HG03108 (cell line): ENCODE measurements around the gene GBGT1.

Experiments used
- ATAC-seq: cut with Tn5 transposase; IDR thresholded peaks from one replicate; pipeline ENCODE4 v1.9.1; 2021; ENCODE audit warnings: moderate library complexity; ENCODE audit not compliant: unreplicated experiment

The GBGT1 gene

DNA sequence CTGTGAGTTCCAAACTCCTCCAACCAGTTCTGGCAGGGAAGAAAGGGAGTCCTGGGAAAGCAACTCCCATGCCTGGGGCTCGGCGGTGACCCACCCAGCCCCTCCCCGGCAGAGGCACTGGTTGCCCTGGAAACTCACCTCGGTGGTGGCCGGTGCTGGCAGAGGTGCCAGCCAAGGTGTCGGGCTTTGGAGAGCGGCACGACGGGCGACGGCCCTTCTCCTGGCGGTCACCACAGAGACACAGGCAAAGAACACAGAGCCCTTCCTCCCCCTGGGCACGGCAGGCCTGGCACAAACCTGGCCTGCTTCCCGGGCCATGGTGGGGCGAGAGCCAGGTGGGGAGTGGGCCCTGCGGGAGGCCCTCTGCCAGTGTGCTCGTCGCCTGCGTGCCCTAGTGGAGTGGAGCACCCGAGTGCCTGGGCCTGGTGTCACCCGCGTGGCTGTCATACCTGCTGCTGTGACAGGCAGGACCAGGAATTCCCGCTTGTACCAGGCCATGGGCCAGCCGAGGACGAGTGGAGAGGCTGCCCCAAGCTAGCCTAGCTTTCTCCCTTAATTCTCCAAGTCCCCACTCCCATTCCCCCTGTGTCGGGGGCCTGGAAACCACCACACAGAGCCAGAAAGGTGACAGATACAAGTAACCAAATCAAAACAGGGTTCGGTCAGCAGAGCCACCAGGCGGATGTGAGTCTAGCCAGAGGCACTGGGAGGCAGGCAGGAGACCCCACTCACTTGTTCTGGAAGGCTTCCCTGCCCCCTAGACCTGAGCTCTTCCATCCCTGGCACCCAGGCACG is 34.5 kb downstream of the GBGT1 start:
- no peak for ATAC-seq

DNA sequence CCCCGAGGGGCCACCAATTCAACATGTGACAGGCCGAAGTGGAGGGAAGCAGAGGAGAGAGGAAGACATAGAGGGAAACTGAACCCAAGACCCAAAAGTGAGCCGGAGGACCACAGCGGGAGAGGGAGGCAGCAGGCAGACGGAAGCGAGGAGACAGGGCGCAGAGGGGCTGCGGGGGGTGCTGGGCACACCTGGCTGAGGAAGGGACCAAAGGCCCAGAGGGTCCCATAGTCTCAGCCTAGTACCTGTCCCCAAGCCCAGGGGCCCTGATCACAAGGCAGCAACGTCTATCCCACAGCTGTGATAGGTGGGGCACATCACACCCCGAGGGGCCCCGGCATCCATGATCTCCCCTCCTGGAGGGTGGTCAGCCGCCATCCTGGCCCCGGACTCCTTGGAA is 35.6 kb downstream of the GBGT1 start:
- no peak for ATAC-seq

DNA sequence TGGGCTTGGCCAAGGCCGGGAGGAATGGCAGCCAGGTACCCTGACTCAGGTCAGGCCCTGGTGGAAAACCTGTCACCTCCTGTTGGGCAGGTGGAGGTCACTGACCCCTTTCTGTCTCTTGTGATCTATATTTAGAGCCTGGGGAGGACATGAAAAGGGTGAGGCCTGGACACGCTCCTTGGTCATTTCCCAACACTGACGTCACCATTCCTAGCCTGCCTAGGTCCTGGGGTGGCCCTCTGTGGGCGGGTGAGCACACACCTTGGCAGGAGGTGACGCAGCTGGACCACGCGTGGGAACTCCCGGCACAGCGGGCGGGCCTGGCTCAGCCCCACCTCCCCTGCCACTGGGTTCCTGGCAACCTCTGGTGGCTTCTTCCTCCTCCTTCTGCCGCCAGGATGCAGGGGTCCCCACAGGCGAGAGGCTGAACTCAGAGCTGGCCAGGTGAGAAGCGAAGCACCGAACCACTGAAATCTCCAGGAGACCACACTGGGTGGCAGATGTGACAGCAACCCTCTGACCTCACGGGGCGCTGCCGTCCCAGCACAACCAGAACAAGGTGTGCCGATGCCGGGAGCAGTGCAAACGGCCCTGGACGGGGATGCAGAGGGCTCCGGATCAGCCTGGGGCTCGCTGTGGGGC is 36.3 kb downstream of the GBGT1 start:
- no peak for ATAC-seq

DNA sequence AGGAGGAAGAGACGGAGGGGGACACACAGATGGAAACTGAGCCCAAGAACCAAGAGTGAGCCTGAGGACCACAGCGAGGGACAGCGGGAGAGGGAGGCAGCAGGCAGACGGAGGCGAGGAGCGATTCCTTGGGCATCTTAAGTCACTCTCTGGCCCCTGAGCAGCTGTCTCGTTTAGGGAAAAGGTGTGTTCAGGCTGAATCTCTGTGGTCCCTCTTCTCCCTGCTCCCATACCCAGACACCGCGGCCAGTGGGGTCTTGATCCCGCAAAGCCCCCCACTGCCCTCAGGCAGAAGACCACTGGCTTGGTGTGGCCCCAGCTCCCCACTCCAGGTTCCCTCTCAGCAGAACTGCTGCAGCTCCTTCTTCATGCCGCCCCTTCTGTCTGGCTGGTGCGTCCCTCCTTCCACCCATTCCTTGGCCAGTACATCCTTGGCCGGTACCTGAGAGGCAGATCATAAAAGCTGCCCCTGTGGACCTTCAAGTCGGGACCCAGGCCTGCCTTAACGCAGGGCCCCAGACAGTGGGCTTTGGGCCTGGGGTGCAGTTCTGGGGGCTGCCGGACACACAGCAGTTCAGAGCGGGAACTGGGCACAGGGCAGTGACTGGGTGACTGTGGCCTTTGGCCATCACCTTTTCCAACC is 36.9 kb downstream of the GBGT1 start:
- ATAC-seq = no peak

DNA sequence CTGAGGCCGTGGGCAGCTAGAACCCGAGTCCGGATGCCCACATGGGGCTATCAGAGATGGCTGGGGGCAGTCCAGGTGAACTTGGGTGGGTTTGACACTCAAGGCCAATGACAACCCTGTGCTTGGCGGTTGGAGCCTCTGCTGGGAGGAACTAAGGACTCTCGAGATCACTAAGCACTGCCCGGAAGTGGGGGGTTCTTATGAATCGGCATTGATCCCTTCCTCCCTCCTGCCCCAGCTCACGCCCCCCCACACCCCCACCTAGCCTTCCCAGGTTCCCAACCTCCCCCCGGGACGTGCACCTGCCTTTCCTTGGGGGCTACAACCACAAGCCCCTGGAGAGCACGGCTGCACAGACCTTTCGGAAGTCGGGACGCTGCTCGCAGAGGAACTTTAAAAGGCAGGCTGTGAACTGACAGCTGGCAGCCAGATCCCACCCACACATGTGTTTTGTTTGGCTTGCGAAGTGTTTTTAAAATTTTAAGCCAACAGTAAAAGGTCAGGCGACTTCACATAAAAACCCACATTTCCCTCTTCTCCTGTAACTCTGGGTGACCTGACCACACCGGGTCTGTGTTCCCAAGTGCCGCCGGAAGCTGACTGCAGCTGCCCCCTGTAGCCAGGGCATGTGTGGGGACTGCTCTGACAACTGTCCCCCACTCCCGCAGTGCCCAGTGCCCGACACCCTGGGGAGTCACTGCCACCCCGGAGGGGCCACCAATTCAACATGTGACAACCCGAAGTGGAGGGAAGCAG is 37.6 kb downstream of the GBGT1 start:
- ATAC-seq = no peak

DNA sequence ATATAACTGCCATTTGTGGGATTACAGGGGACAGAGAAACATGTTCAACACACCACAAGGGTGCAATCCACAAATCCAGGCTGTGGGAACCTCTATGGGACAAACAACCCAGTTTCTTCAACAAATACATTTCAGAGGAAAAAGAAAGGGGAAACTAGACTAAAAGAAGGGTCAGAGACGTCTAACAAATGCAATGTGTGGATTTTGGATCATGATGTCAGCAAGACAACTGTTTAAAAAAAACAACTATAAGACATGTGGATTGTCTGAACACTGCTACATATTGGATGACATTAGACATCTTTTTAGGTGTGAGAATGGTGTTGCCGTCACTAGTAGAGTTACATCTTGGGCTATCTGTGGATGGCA is 38.8 kb downstream of the GBGT1 start:
- ATAC-seq = no peak

DNA sequence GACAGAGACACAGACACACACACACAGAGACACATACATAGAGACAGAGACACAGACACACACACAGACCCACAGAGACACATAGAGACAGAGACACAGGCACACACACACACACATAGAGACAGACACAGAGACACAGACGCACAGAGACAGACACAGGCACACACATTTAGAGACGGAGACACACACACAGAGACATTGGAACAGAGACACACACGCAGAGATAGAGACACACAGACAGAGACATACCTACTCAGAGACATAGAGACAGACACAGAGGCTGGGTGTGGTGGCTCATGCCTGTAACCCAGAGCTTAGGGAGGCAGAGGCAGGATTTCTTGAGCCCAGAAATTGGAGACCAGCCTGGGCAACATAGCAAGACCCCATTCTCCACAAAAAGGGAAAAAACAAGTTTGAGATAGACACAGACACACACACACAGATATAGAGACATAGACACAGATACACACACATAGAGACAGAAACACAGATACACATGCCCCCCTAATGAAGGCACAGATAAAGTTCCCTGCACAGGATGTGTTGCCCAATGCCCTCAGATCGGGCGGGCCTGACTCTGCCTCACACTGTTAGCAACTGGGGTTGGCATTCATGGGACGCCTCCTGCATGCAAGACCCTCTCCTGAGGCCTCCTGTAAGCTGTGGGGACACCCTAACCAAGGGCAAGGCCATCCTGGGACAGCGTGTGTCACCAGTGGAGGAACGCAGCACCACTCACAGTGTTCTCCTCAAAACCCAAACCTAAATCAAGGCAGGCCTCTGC is 39.4 kb downstream of the GBGT1 start:
- ATAC-seq = no peak

DNA sequence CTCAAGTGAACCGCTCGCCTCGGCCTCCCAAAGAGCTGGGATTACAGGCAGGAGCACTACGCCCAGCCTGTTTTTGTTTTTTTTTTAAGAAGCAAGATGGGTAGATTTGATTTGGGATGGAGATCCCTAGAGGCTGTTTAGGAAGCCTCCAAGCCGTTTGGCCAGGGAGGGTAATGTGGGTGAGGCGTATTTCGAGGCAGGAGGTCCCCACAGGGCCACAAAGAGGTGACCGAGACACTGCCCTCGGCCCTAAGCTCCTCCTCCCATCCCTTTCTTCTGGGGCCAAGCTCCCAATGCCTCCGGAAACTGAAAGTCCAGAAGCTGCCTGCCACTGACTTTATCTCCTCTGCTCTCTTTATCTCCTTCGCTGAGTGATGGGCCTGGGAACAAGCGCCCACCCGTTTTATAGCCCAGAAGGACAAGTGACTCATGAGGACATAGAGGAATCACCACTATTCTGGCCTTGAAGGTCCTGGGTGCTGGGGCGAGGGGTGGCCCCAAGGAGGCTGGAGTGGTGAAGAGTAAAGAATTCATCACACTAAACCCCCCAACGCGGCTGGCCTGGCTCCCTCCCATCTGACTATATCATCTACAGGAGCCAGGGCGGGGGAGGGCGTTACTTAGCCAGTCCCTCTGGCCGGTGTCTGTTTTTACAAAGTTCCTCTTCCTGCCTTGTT is 40.6 kb downstream of the GBGT1 start:
- no peak for ATAC-seq

DNA sequence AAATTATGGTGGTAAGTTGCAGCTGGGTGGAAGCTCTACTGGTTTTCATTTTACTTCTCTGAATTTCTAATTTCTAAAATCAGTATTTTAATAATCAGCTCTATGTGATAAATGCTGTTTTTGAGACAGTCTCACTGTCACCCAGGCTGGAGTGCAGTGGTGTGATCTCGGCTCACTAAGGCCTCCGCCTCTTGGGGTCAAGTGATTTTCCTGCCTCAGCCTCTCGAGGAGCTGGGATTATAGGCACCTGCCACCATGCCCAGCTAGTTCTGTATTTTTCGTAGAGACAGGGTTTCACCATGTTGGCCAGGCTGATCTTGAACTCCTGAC is 41.1 kb downstream of the GBGT1 start:
- no peak for ATAC-seq

DNA sequence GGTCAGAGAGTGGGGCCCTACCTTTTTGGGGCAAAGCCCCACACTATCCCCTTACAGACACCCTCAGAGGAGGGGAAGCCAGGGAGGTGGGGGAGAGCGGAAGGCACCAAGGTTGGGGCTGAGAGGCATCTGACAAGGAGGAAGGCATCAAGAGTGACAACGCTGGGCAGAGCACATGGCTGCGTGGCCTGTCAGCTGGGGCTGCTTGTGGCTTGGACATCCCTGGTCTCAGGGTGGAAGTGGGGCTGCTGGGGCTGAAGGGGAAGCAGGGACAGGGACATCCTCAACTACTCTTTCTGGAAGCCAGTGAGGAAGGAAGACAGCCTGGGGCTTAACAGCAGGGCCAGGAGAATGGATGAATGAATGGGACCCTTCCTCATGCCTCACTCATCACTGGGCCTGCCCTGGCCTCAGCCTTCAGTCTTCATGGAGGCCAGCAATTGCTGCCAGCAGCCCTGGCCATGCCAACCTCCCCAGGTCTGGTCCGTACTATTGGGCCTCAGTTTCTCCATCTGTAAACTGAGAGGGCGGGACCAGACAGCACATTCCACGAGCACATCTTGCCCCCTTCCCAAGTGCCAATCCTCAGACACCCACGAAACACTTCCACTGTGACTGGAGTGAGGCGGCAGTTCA is 41.7 kb downstream of the GBGT1 start:
- no peak for ATAC-seq

DNA sequence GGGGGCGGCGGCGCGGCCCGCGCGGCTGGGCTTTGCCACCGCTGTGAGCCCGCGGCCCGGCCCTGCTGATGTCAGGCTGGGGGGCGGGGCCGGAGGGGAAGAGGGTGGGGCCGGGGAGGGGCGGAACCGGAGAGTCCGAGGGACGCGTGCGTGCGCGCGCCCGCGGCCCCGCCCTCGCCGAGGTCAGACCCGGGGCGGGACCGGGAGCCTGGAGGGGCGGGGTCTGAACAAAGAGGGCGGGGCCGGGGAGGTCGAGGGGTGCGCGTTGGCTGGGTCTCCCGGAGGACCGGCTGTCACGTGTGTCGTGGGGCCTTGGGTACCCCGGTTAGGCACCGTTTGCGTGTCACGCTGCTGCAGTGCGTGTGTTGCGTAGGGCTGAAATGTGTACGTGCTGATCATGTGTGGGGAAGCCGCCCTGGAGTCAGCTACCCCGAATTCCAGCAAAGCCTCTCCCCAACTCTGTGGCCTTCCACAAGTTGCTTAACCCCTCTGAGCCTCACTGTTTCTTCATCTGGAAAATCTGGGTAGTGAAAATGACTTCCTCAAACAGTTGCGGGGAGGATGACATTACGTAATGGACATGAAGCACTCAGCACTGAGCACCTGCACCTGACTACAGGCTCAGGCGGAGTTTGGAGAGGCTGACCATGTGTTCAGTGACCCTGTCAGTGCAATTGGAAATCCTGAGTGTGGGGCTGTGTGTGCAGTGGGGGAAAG is 42.4 kb downstream of the GBGT1 start, which contains the start of gene RALGDS:
TSS of gene RALGDS (minus strand) at position 43 of the 717 bp plus-strand sequence. CDS start 86 bp downstream, outside the sequence.
- ATAC-seq = peak; percentile 68

DNA sequence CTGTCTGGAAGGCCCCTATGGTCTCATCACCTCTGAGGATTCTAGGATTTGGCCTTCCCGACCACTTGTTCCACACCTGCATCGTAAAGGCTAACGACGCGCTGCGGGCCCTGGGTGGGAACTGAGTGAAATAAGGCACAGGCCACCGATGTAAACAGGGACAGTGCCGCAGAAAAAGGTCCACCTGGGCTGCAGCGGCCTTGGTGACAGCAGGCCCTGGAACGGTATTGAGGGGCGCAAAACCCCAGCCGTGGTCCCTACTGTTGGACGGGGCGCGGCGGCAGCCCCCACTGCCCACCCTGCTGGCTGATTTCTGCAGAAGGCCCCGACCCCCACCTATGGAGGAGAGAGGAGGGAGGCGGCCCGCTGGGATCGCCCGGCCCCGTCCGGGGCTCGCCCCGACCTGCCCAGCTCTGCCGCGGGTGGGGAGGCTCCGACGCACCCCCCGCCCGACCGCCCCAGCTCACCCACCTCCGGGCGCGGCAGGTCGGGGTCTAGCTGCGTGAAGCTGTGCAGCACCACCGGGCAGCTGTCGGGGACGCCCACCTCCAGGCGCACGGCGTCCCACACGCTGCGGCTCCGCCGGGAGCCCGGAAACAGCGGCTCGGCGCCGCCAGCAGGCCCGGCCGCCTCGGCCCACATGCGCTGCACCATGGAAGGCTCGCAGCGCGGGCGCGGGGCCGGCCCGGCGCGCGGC is 43.1 kb downstream of the GBGT1 start:
- peak; percentile 12 for ATAC-seq

DNA sequence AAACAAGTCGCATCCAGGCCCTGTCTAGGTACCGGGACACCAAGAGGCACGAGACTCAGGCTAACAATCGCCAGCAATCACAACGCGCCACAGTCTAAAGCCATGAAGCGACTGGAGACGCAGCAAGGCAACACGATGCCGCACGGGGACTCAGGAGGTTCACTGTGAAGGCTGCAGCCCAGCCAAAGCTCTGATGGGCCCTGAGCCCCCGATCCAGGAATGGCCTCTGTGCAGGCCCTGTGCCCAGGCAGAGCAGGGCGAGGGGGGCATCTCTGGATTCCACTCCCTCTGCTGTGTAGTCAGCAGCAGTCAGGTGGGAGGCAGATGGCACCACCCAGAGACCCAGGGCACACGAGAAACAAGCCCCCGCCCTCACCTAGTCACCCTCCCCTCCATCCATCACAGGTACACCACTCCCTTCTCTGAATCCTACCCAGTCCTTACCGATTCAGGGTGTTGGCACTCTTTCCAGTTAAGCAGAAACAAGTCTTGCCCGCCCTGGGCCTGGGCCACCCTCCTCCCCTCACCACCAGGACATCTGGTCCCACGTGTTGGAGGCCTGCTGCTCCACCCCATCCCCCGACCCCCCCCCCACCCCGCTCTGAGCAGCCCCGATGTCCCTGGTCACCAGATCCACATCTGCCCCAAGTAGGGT is 43.7 kb downstream of the GBGT1 start:
- ATAC-seq = no peak

DNA sequence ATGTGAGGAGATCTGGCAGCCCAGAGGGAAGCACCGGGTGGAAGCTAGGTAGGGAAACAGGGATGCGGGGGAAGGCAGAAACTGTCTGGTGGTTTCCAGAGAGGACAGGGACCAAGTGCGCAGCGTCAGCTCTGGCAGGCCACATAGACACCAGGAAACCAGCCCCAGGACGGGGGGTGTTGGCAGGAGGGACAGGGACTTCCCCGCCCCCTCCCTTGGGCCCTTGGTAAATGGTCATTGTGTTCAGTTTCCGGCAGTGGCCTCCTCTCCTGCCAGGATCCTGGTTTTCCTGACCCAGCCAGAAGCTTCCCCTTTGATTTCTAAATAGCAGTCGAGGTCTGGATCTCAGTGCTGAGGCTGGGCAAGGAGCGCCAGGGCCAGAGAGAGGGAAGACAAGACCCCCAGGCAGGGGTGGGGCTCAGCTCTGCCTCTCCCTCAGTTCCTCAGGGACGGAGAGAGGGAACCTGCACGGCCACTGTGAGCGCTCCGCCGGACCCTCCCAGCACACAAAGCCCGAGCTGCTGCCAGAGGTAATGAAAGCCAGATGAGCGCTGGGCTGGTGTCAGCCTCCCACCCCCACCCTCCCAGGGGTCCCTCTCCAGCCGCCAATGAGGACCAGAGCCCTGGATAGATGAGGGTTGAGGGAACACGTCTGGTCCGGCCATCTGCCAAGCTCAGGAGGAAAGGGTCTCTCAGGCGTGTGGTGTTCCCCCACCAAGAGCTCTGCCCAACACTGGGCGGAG is 44.4 kb downstream of the GBGT1 start:
- no peak for ATAC-seq

DNA sequence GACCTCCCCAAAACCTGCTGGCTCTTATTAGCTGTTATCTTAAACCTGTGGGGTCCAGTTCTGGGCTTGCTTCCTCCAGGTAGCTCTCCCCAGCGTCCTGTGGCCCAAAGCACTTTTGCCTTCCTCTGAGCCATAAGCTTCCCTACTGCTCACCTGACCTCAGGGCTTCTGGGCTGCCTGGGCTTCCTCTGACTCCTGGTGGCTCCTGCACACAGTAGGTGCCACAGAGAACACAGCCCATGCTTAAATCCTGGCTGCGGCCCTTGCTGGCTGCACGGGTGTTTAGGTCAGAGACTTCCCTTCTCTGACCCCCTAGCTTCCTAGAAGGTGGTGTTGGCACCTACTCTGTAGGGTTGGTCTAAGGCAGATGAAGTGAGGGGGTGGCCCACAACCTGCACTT is 45.1 kb downstream of the GBGT1 start:
- ATAC-seq = no peak

DNA sequence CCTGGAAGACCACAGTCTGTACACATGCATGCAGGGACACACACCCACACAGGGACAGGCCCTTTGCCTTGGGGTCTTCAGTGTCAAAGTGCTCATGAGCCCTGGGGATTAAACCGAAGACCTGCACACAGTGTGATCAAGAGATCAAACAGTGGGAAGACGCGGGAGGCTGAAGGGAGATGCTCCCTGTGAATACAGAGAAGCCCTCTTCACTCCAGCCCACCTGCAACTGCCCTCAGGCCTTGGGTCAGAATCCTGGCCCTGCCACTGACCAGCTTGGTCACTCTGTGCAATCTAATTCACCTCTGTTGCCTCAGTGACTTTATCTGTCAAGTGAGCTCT is 45.6 kb downstream of the GBGT1 start:
- ATAC-seq = no peak
